Measurements from ENCODE around the gene NEK6.
A peak's percentile ranks its signal among the peaks of the same experiment; 100 is the strongest.

Gene NEK6

DNA sequence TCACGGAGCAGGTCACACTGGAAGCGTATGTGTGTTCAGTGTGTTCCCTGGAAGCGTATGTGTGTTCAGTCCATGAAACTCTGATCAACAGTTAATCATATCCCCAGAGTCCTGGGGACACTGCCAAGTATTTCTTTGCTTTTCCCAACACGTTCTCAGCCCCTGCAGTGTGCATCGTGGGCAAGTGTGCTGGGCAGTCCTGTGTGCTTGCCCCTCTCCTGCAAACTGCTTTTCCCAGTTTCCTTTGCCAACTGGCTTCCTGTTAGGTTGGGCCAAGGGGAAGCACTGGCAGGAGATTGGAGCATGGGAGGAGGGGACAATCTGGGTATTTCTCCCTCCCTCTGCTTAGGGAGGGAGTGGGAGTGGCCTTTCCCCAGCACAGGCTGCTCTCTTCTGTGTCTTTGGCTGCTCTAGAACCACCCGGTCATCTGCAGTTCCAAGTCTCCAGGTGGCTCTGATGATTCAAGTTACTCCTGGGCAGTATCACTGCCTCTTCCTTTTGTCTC lies 36.8 kb upstream of the NEK6 start:
- Histone ChIP-seq H3K4me3 (replicated peaks; ENCODE audit: insufficient read depth, low read length) (no peak overlapping the region), H3K27me3 (ENCODE audit: insufficient read depth, poor library complexity, severe bottlenecking) (no peaks in the 10 kb centered on the region), H3K27ac (replicated peaks) (peak overlapping the region; percentile 74)
- peak in 1 of 2 experiments; percentile 66 for DNase-seq (ENCODE audit: low read depth in 1 of 2, low spot score in 1 of 2)
- TF ChIP-seq POLR2AphosphoS5 (IDR thresholded peaks at IDR 0.05; ENCODE audit: low read depth) (no peak), GABPA (IDR thresholded peaks at IDR 0.05; ENCODE audit: low read depth) (no peak), SPI1 (IDR thresholded peaks at IDR 0.05; ENCODE audit: borderline replicate concordance, low read depth) (no peak)
- TF ChIP-seq, protein P1, sequence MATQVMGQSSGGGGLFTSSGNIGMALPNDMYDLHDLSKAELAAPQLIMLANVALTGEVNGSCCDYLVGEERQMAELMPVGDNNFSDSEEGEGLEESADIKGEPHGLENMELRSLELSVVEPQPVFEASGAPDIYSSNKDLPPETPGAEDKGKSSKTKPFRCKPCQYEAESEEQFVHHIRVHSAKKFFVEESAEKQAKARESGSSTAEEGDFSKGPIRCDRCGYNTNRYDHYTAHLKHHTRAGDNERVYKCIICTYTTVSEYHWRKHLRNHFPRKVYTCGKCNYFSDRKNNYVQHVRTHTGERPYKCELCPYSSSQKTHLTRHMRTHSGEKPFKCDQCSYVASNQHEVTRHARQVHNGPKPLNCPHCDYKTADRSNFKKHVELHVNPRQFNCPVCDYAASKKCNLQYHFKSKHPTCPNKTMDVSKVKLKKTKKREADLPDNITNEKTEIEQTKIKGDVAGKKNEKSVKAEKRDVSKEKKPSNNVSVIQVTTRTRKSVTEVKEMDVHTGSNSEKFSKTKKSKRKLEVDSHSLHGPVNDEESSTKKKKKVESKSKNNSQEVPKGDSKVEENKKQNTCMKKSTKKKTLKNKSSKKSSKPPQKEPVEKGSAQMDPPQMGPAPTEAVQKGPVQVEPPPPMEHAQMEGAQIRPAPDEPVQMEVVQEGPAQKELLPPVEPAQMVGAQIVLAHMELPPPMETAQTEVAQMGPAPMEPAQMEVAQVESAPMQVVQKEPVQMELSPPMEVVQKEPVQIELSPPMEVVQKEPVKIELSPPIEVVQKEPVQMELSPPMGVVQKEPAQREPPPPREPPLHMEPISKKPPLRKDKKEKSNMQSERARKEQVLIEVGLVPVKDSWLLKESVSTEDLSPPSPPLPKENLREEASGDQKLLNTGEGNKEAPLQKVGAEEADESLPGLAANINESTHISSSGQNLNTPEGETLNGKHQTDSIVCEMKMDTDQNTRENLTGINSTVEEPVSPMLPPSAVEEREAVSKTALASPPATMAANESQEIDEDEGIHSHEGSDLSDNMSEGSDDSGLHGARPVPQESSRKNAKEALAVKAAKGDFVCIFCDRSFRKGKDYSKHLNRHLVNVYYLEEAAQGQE (IDR thresholded peaks at IDR 0.05; ENCODE audit: insufficient replicate concordance, low read depth) = no peak
- TF ChIP-seq, protein P2, sequence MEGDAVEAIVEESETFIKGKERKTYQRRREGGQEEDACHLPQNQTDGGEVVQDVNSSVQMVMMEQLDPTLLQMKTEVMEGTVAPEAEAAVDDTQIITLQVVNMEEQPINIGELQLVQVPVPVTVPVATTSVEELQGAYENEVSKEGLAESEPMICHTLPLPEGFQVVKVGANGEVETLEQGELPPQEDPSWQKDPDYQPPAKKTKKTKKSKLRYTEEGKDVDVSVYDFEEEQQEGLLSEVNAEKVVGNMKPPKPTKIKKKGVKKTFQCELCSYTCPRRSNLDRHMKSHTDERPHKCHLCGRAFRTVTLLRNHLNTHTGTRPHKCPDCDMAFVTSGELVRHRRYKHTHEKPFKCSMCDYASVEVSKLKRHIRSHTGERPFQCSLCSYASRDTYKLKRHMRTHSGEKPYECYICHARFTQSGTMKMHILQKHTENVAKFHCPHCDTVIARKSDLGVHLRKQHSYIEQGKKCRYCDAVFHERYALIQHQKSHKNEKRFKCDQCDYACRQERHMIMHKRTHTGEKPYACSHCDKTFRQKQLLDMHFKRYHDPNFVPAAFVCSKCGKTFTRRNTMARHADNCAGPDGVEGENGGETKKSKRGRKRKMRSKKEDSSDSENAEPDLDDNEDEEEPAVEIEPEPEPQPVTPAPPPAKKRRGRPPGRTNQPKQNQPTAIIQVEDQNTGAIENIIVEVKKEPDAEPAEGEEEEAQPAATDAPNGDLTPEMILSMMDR (IDR thresholded peaks at IDR 0.05; ENCODE audit: insufficient read depth, low read length) = no peak

DNA sequence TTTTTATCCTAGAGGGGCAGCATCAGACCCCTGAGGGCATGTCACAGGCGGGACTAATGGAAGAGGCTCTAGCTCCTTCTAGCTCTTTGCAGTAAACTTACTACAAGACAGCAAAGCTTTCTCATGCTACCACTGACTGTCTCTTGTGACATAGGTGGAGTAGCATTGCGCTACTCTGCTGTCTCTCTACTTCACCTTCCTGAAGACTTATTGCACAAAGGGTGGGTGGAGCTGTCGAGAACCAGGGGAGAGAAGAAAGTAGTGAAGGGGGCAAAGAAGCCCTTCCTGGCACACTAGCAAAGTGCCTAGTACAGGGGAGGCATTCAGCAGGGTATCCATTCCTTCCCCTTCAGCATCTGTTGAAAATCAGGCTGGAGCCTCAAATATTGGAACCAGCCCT lies 36.1 kb upstream of the NEK6 start:
- Histone ChIP-seq H3K27me3 (ENCODE audit: insufficient read depth, poor library complexity, severe bottlenecking) (no peaks in the 10 kb centered on the region), H3K27ac (replicated peaks) (peak overlapping the region; percentile 74), H3K4me3 (replicated peaks; ENCODE audit: insufficient read depth, low read length) (no peak overlapping the region)
- TF ChIP-seq POLR2AphosphoS5 (IDR thresholded peaks at IDR 0.05; ENCODE audit: low read depth) (no peak), GABPA (IDR thresholded peaks at IDR 0.05; ENCODE audit: low read depth) (no peak), SPI1 (IDR thresholded peaks at IDR 0.05; ENCODE audit: borderline replicate concordance, low read depth) (no peak)
- TF ChIP-seq, protein P1 (IDR thresholded peaks at IDR 0.05; ENCODE audit: insufficient replicate concordance, low read depth) = no peak
- TF ChIP-seq, protein P2 (IDR thresholded peaks at IDR 0.05; ENCODE audit: insufficient read depth, low read length) = no peak
- peak; percentile 70 to 83 for DNase-seq (ENCODE audit: low read depth in 1 of 2, low spot score in 1 of 2)

DNA sequence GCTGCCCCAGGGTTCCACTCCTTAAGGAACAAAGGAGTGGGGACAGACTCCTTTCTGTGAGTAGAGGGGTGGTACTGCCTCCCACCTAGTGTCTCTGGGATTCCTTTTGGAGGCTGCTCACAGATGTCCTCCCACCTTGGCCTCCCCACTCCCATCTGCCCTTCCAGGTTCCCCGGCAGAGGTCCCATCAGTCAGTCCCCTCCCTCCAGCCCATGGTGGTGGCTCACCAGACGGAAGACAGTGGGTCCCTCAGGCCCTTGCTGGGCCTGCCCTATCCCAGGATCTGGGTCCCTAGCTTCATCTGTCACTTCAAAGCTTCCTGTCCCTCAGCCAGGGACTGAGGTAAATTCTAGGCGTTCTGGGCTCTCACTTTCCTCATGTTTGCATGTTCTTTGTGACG lies 35.6 kb upstream of the NEK6 start:
- Histone ChIP-seq H3K4me3 (replicated peaks; ENCODE audit: insufficient read depth, low read length) (no peak overlapping the region), H3K27me3 (ENCODE audit: insufficient read depth, poor library complexity, severe bottlenecking) (no peaks in the 10 kb centered on the region), H3K27ac (replicated peaks) (peak overlapping the region; percentile 74)
- TF ChIP-seq, protein P1 (IDR thresholded peaks at IDR 0.05; ENCODE audit: insufficient replicate concordance, low read depth) = no peak
- TF ChIP-seq, protein P2 (IDR thresholded peaks at IDR 0.05; ENCODE audit: insufficient read depth, low read length) = no peak
- no peak for TF ChIP-seq SPI1 (IDR thresholded peaks at IDR 0.05; ENCODE audit: borderline replicate concordance, low read depth)
- no peak for TF ChIP-seq POLR2AphosphoS5 (IDR thresholded peaks at IDR 0.05; ENCODE audit: low read depth)
- no peak for TF ChIP-seq GABPA (IDR thresholded peaks at IDR 0.05; ENCODE audit: low read depth)
- no peak for DNase-seq (ENCODE audit: low read depth in 1 of 2, low spot score in 1 of 2)
